ENCODE measurements around the gene FCRLB. TPM values are rescaled to one million over a fixed set of nuclear protein-coding genes. Genes with fewer than 3 reads are reported as not detected.
A peak's percentile ranks its signal among the peaks of the same experiment; 100 is the strongest.

FCRLB gene
- total and polyA plus RNA-seq, 9 of the 15 experiments (the other 6 are each of a cell fraction or from before 2014, with no cell fraction given): 0.20 to 4.6 (median 1.3) TPM

GRCh38 chr1:161738627-161739287 lies 17.4 kb downstream of the FCRLB start (continued):
- TF ChIP-seq, protein P1, sequence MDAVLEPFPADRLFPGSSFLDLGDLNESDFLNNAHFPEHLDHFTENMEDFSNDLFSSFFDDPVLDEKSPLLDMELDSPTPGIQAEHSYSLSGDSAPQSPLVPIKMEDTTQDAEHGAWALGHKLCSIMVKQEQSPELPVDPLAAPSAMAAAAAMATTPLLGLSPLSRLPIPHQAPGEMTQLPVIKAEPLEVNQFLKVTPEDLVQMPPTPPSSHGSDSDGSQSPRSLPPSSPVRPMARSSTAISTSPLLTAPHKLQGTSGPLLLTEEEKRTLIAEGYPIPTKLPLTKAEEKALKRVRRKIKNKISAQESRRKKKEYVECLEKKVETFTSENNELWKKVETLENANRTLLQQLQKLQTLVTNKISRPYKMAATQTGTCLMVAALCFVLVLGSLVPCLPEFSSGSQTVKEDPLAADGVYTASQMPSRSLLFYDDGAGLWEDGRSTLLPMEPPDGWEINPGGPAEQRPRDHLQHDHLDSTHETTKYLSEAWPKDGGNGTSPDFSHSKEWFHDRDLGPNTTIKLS (IDR thresholded peaks at IDR 0.05; ENCODE audit: borderline replicate concordance, low read depth): no peak
- TF ChIP-seq PTBP1 (IDR thresholded peaks at IDR 0.05; ENCODE audit: low read depth, low read length): no peak
- no peak for TF ChIP-seq E2F5 (CRISPR knock-in tag; IDR thresholded peaks at IDR 0.05)
- no peak for TF ChIP-seq KAT7 (CRISPR knock-in tag; IDR thresholded peaks at IDR 0.05; ENCODE audit: borderline replicate concordance)
- no peak for TF ChIP-seq ZFP36 (IDR thresholded peaks at IDR 0.05; ENCODE audit: low read depth, low read length, partially characterized antibody)
- peak; percentile 39 for TF ChIP-seq PRDM10 (IDR thresholded peaks at IDR 0.05; ENCODE audit: partially characterized antibody)
- peak; percentile 38; the same call in 1 of the 2 replicates for TF ChIP-seq MTA2 (IDR thresholded peaks at IDR 0.05; ENCODE audit: low read depth)
- no peak for TF ChIP-seq JUNB (CRISPR knock-in tag; conservative IDR thresholded peaks at IDR 0.05)
- TF ChIP-seq ZNF324 (CRISPR knock-in tag; IDR thresholded peaks at IDR 0.05): no peak
- no peak for TF ChIP-seq ZNF212 (CRISPR knock-in tag; IDR thresholded peaks at IDR 0.05)
- TF ChIP-seq NELFE (IDR thresholded peaks at IDR 0.05; ENCODE audit: insufficient read depth, insufficient read length): no peak
- no peak for TF ChIP-seq ZNF444 (CRISPR knock-in tag; IDR thresholded peaks at IDR 0.05)
- TF ChIP-seq ZNF57 (CRISPR knock-in tag; IDR thresholded peaks at IDR 0.05): no peak
- no peak for TF ChIP-seq HEY1 (CRISPR knock-in tag; IDR thresholded peaks at IDR 0.05; ENCODE audit: borderline replicate concordance)
- TF ChIP-seq ELK3 (CRISPR knock-in tag; IDR thresholded peaks at IDR 0.05): no peak
- TF ChIP-seq NFRKB (IDR thresholded peaks at IDR 0.05; ENCODE audit: low read depth): peak; percentile 73
- TF ChIP-seq TSC22D4 (tag; IDR thresholded peaks at IDR 0.05): no peak
- no peak for TF ChIP-seq ZNF165 (CRISPR knock-in tag; IDR thresholded peaks at IDR 0.05; ENCODE audit: borderline replicate concordance)
- no peak for TF ChIP-seq RHOXF2B (CRISPR knock-in tag; conservative IDR thresholded peaks at IDR 0.05)
- no peak for TF ChIP-seq YBX1 (IDR thresholded peaks at IDR 0.05)
- TF ChIP-seq ETS1 (conservative IDR thresholded peaks at IDR 0.05; ENCODE audit: control insufficient read depth, low read depth, low read length): no peak
- no peak for TF ChIP-seq TAF15 (IDR thresholded peaks at IDR 0.05; ENCODE audit: low read depth, low read length)

All from K562 (cell line).